H1 (cell line): ENCODE measurements around the gene CYYR1. TPM values are rescaled to one million over a fixed set of nuclear protein-coding genes. Genes with fewer than 3 reads are reported as not detected.

Experiments used
- CTCF ChIA-PET: fragments of 300-600 bp; sonication (Branson Sonifier 250); formaldehyde crosslinking; loops from one replicate; lab custom pipeline; 2021; ENCODE audit not compliant: partially characterized antibody; lab: Charles Lee
- POLR2A ChIA-PET: fragments of 300-600 bp; sonication (Branson Sonifier 250); formaldehyde crosslinking; loops from one replicate; lab custom pipeline; 2021; ENCODE audit warnings: inconsistent platforms; ENCODE audit not compliant: partially characterized antibody; lab: Charles Lee
- DNase-seq, 2 experiments: peaks; one replicate each; pipeline versions ENCODE4 v3.0.0 to v3.0.0-alpha.2; 2010 to 2022; ENCODE audit warnings: low spot score in 2 of 2, low read depth in 1 of 2, mixed read lengths in 1 of 2
- FAIRE-seq: peaks from 2 replicates; lab custom pipeline; 2011; peaks lifted over from hg19 to GRCh38; lab: Jason Lieb, UNC
- H2AFZ ChIP-seq: 2 replicates; pipeline ENCODE4 v1.8.1; 2012; ENCODE audit warnings: low read length, inconsistent platforms
- H2AK5ac ChIP-seq: 2 replicates; pipeline ENCODE4 v1.6.1; 2013; ENCODE audit warnings: low read depth, low read length
- H2BK120ac ChIP-seq: replicated peaks from 2 replicates; pipeline ENCODE3; 2013; ENCODE audit warnings: low read depth, low read length, inconsistent platforms
- H2BK12ac ChIP-seq: 2 replicates; pipeline ENCODE4 v1.6.1; 2013; ENCODE audit warnings: low read depth, low read length
- H2BK15ac ChIP-seq: 2 replicates; pipeline ENCODE4 v1.6.1; 2013; ENCODE audit warnings: low read length
- H2BK20ac ChIP-seq: 2 replicates; pipeline ENCODE4 v1.6.1; 2013; ENCODE audit warnings: low read length
- H2BK5ac ChIP-seq: 2 replicates; pipeline ENCODE4 v1.6.1; 2013; ENCODE audit warnings: low read depth, low read length
- H3K14ac ChIP-seq: 2 replicates; pipeline ENCODE4 v1.6.1; 2013; ENCODE audit warnings: inconsistent platforms; ENCODE audit not compliant: insufficient read length
- H3K18ac ChIP-seq: 2 replicates; pipeline ENCODE4 v1.6.1; 2013; ENCODE audit warnings: low read length; ENCODE audit errors: extremely low read depth
- H3K23ac ChIP-seq: 2 replicates; pipeline ENCODE4 v1.6.1; 2013; ENCODE audit warnings: inconsistent platforms; ENCODE audit not compliant: insufficient read length
- H3K23me2 ChIP-seq: 2 replicates; pipeline ENCODE4 v1.6.1; 2013; ENCODE audit warnings: low read depth, low read length
- H3K27ac ChIP-seq: 2 replicates; pipeline ENCODE4 v1.6.1; 2011; ENCODE audit warnings: low read depth, low read length, inconsistent platforms
- H3K27me3 ChIP-seq, 4 experiments: replicated peaks in 1 of 4; 1 replicate in 1 of 4; 2 replicates in 3 of 4; pipeline versions ENCODE4 v1.6.1 to v1.8.1; 2011 to 2013; ENCODE audit warnings: low read length in 3 of 4, mild to moderate bottlenecking in 3 of 4, inconsistent platforms in 2 of 4, mixed read lengths in 2 of 4, moderate library complexity in 1 of 4; ENCODE audit not compliant: control insufficient read depth in 3 of 4, insufficient read depth in 3 of 4; ENCODE audit errors: extremely low read depth in 1 of 4
- H3K36me3 ChIP-seq, 4 experiments: 2 replicates each; pipeline versions ENCODE4 v1.6.1 to v1.8.1; 2011 to 2013; ENCODE audit warnings: mild to moderate bottlenecking in 4 of 4, low read length in 3 of 4, moderate library complexity in 2 of 4, control low read depth in 1 of 4, inconsistent platforms in 1 of 4; ENCODE audit not compliant: insufficient read depth in 4 of 4, control insufficient read depth in 2 of 4
- H3K4ac ChIP-seq: replicated peaks from 2 replicates; pipeline ENCODE3; 2013; ENCODE audit warnings: low read length, low read depth, mixed read lengths, inconsistent platforms; ENCODE audit not compliant: insufficient read length
- H3K4me1 ChIP-seq, 4 experiments: replicated peaks in 1 of 4; 1 replicate in 1 of 4; 2 replicates in 3 of 4; pipeline versions ENCODE4 v1.6.1 to v1.8.1; 2011 to 2013; ENCODE audit warnings: low read length in 3 of 4, inconsistent platforms in 2 of 4, mixed read lengths in 1 of 4; ENCODE audit not compliant: insufficient read depth in 4 of 4, control insufficient read depth in 3 of 4
- H3K4me2 ChIP-seq, 2 experiments: 2 replicates each; pipeline versions ENCODE4 v1.6.1 to v1.8.1; 2011 to 2013; ENCODE audit warnings: low read depth in 2 of 2, low read length in 2 of 2, control low read depth in 1 of 2, inconsistent platforms in 1 of 2, mild to moderate bottlenecking in 1 of 2; ENCODE audit not compliant: insufficient read depth in 1 of 2
- H3K4me3 ChIP-seq, 4 experiments: fragments of 200-600, 300-600 bp in 1 of 4; sonication (generic), shearing (Covaris generic), sonication (Bioruptor Twin) in 1 of 4; 2 replicates each; pipeline versions ENCODE4 v1.5.1 to v1.8.1; 2011 to 2016; ENCODE audit warnings: low read length in 4 of 4, low read depth in 3 of 4, control low read depth in 2 of 4, inconsistent platforms in 2 of 4, mild to moderate bottlenecking in 2 of 4, mixed read lengths in 1 of 4, moderate library complexity in 1 of 4; ENCODE audit not compliant: insufficient read depth in 2 of 4; ENCODE audit errors: extremely low read depth in 1 of 4
- H3K56ac ChIP-seq: replicated peaks from 2 replicates; pipeline ENCODE3; 2013; ENCODE audit warnings: low read depth, mild to moderate bottlenecking, mixed read lengths, low read length, inconsistent platforms; ENCODE audit not compliant: insufficient read length
- H3K79me1 ChIP-seq: 2 replicates; pipeline ENCODE4 v1.6.1; 2013; ENCODE audit warnings: low read depth, low read length, control low read depth
- H3K79me2 ChIP-seq, 2 experiments: 2 replicates each; pipeline versions ENCODE4 v1.6.1 to v1.8.1; 2012 to 2013; ENCODE audit warnings: low read length in 2 of 2, mild to moderate bottlenecking in 2 of 2, inconsistent platforms in 1 of 2; ENCODE audit not compliant: insufficient read depth in 2 of 2, control insufficient read depth in 1 of 2
- H3K9ac ChIP-seq, 4 experiments: replicated peaks in 1 of 4; 1 replicate in 1 of 4; 2 replicates in 3 of 4; pipeline versions ENCODE4 v1.6.1 to v1.8.1; 2011 to 2013; ENCODE audit warnings: low read depth in 3 of 4, low read length in 3 of 4, control low read depth in 2 of 4, mild to moderate bottlenecking in 2 of 4, moderate library complexity in 2 of 4, inconsistent platforms in 1 of 4; ENCODE audit errors: extremely low read depth in 1 of 4
- H3K9me3 ChIP-seq, 2 experiments: 2 replicates each; pipeline versions ENCODE4 v1.6.1 to v1.8.1; 2012 to 2013; ENCODE audit warnings: mild to moderate bottlenecking in 2 of 2, moderate library complexity in 2 of 2, control low read depth in 1 of 2, inconsistent platforms in 1 of 2, low read depth in 1 of 2, low read length in 1 of 2, mixed read lengths in 1 of 2; ENCODE audit not compliant: insufficient read depth in 2 of 2
- H4K20me1 ChIP-seq, 2 experiments: replicated peaks in 1 of 2; 2 replicates each; pipeline versions ENCODE3 to v1.8.1; 2011 to 2013; ENCODE audit warnings: inconsistent platforms in 2 of 2, low read length in 2 of 2, mild to moderate bottlenecking in 1 of 2; ENCODE audit not compliant: insufficient read depth in 2 of 2, control insufficient read depth in 1 of 2
- H4K5ac ChIP-seq: 2 replicates; pipeline ENCODE4 v1.6.1; 2013; ENCODE audit warnings: low read length, low read depth, mixed read lengths, inconsistent platforms; ENCODE audit not compliant: insufficient read length
- H4K8ac ChIP-seq: 2 replicates; pipeline ENCODE4 v1.8.0; 2013; ENCODE audit warnings: mild to moderate bottlenecking, moderate library complexity, low read length, inconsistent platforms; ENCODE audit not compliant: insufficient read depth; ENCODE audit errors: extremely low read depth
- H4K91ac ChIP-seq: replicated peaks from 2 replicates; pipeline ENCODE3; 2013; ENCODE audit warnings: low read length, mixed read lengths, inconsistent platforms; ENCODE audit not compliant: insufficient read length
- BACH1 ChIP-seq: IDR thresholded peaks from 2 replicates; pipeline ENCODE4 v1.6.1; 2012; ENCODE audit warnings: low read length, improper control_type of control experiment
- CEBPB ChIP-seq: IDR thresholded peaks from 2 replicates; pipeline ENCODE4 v1.6.1; 2012; ENCODE audit warnings: low read depth, low read length
- EGR1 ChIP-seq: IDR thresholded peaks from 2 replicates; pipeline ENCODE4 v1.6.1; 2011; ENCODE audit warnings: low read depth, low read length, borderline replicate concordance
- GTF2F1 ChIP-seq: IDR thresholded peaks from 2 replicates; pipeline ENCODE4 v1.6.1; 2012; ENCODE audit warnings: low read depth, low read length, improper control_type of control experiment, borderline replicate concordance
- KDM4A ChIP-seq: IDR thresholded peaks from one replicate; pipeline ENCODE4 v1.7.1; 2012; ENCODE audit warnings: low read depth, mild to moderate bottlenecking, moderate library complexity, low read length, inconsistent platforms; ENCODE audit not compliant: severe bottlenecking
- KDM5A ChIP-seq: fragments of 200-600 bp; IDR thresholded peaks from 2 replicates; pipeline ENCODE4 v1.7.1; 2012; ENCODE audit warnings: mild to moderate bottlenecking, low read length, inconsistent platforms, mixed read lengths
- RNF2 ChIP-seq: fragments of 200-900, 300-1000 bp; sonication (generic); IDR thresholded peaks from 2 replicates; pipeline ENCODE4 v1.7.1; 2016; ENCODE audit warnings: borderline replicate concordance, low read depth, mild to moderate bottlenecking, antibody characterized with exemption, low read length; ENCODE audit not compliant: poor library complexity, severe bottlenecking; ENCODE audit errors: missing control alignments
- SIX5 ChIP-seq: IDR thresholded peaks from 2 replicates; pipeline ENCODE4 v1.6.1; 2011; ENCODE audit warnings: mild to moderate bottlenecking, low read depth, low read length
- SRF ChIP-seq: IDR thresholded peaks from 2 replicates; pipeline ENCODE4 v1.6.1; 2011; ENCODE audit warnings: mild to moderate bottlenecking, low read depth, low read length, moderate library complexity
- TAF1 ChIP-seq: IDR thresholded peaks from 2 replicates; pipeline ENCODE4 v1.6.1; 2011; ENCODE audit warnings: mild to moderate bottlenecking, low read depth, low read length
- TCF12 ChIP-seq: IDR thresholded peaks from 2 replicates; pipeline ENCODE4 v1.6.1; 2011; ENCODE audit warnings: low read depth, mild to moderate bottlenecking, low read length
- WGBS, 2 experiments: shearing (Covaris generic) in 1 of 2; methylation state at CpG; one replicate each; pipeline versions ENCODE4 v1.1.6 to v1.1.7; 2013 to 2015; ENCODE audit warnings: low lambda C conversion rate in 2 of 2, mixed read lengths in 2 of 2, inconsistent platforms in 1 of 2, low coverage in 1 of 2, missing lambda C conversion rate in 1 of 2; ENCODE audit not compliant: insufficient replicate concordance in 2 of 2, insufficient coverage in 1 of 2, insufficient read length in 1 of 2; ENCODE audit errors: extremely low coverage in 1 of 2, missing lambda C conversion rate in 1 of 2; 5-methylcytosine and 5-hydroxymethylcytosine counted together
- polyA plus RNA-seq, 7 experiments: library from polyadenylated mRNA; depleted of rRNA in 3 of 7; stranded (reverse) in 5 of 7; unstranded in 2 of 7; fragments of >200 nt in 5 of 7; fragments of 200-250 nt in 2 of 7; gene quantifications; 1 replicate in 5 of 7; 2 replicates in 1 of 7; 4 replicates in 1 of 7; pipeline versions ENCODE4 v1.2.1 to v1.2.3, GENCODE V29; 2011 to 2013; ENCODE audit warnings: missing spikeins in 2 of 7, mixed read lengths in 2 of 7
- total RNA-seq: library from RNA; stranded (reverse); fragmentation: NEBNext Ultra II Directional; extraction: Animal tissue kit (Norgen Biotek cat#: 25700); gene quantifications from 2 replicates; pipeline ENCODE4 v1.2.1, GENCODE V29; 2021
- TF ChIP-seq, protein P1 (sequence below): IDR thresholded peaks from 2 replicates; pipeline ENCODE4 v1.6.1; 2011; ENCODE audit warnings: low read length, improper control_type of control experiment
- TF ChIP-seq, protein P2 (sequence below): IDR thresholded peaks from 2 replicates; pipeline ENCODE4 v1.6.1; 2012; ENCODE audit warnings: inconsistent platforms

The CYYR1 gene
- total and polyA plus RNA-seq, 2 of the 8 experiments (the other 6 are each of a cell fraction or from before 2014, with no cell fraction given) = 12.2 to 37.9 TPM

DNA sequence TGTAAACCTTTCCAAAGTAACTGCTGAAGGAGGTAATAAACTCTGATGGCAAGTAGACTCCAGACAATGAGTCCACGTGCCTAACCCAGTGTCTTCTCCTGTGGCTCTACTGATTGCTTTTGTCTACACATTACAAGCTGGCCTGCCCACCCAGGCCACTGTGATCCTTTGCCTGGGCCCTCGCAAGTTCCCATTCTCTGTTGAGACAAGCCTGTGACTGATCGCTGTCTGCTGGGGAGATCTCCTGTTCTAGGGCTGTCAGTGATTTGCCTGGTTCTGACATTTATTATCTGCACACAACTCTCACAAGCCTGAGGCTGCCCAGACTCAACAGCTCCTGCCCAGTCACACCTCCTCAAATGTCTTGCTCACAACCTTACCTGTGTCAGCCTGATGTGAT, 81.4 kb downstream of the CYYR1 start:
- Histone ChIP-seq H3K4ac (no peak overlapping the region), H3K23me2 (no peaks in the 10 kb centered on the region; the same call in 1 of the 2 replicates), H2AFZ (no peak overlapping the region), H3K36me3 (no peaks in the 10 kb centered on the region), H3K4me3 (no peak overlapping the region), H3K14ac (no peak overlapping the region), H3K27me3 (no peaks in the 10 kb centered on the region), H2BK5ac (peak overlapping the region; percentile 63; the same call in 1 of the 2 replicates), H3K79me2 (no peaks in the 10 kb centered on the region; a peak in 1 of 4 replicates), H2BK15ac (no peak overlapping the region), H3K4me2 (no peak overlapping the region), H2BK12ac (no peak overlapping the region), H3K27ac (no peak overlapping the region), H3K23ac (no peak overlapping the region), H4K5ac (no peak overlapping the region), H3K56ac (no peak overlapping the region), H3K9me3 (peaks cover 0 to 2% of the 10 kb centered on the region in 2 experiments; a peak in 2 of 4 replicates), H4K91ac (no peak overlapping the region), H3K18ac (no peak overlapping the region), H3K9ac (no peak overlapping the region), H3K4me1 (peaks cover 0 to 8% (median 4%) of the 10 kb centered on the region in 4 experiments; a peak in 2 of 7 replicates), H3K79me1 (no peaks in the 10 kb centered on the region), H2AK5ac (no peak overlapping the region), H2BK120ac (no peak overlapping the region), H4K8ac (no peak overlapping the region), H2BK20ac (no peak overlapping the region), H4K20me1 (no peaks in the 10 kb centered on the region)
- 87% methylated on average over 3 of the region's 3 CpGs; no CpG with 5 or more reads in 1 of the 2 experiments for WGBS, 2 experiments
- ChIA-PET CTCF (interaction anchor here (0.7 to 1.5 kb wide), 5 partner anchors 11 to 238 kb away, joined by 3 to 4 read pairs (median 3); no protein-coding TSS in a partner anchor), POLR2A (interaction anchor here (1.1 kb wide), 1 partner anchor 13 kb away, joined by 4 read pairs; no protein-coding TSS in a partner anchor)
- DNase-seq (no peak), FAIRE-seq (no peak)
- no peak for TF ChIP-seq TAF1
- no peak for TF ChIP-seq KDM5A
- TF ChIP-seq, protein P1, sequence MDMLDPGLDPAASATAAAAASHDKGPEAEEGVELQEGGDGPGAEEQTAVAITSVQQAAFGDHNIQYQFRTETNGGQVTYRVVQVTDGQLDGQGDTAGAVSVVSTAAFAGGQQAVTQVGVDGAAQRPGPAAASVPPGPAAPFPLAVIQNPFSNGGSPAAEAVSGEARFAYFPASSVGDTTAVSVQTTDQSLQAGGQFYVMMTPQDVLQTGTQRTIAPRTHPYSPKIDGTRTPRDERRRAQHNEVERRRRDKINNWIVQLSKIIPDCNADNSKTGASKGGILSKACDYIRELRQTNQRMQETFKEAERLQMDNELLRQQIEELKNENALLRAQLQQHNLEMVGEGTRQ = no peak
- no peak for TF ChIP-seq SIX5
- no peak for TF ChIP-seq CEBPB
- no peak for TF ChIP-seq BACH1
- no peak for TF ChIP-seq GTF2F1
- no peak for TF ChIP-seq KDM4A
- TF ChIP-seq TCF12 = no peak
- TF ChIP-seq SRF = no peak
- TF ChIP-seq RNF2 = no peak
- TF ChIP-seq, protein P2, sequence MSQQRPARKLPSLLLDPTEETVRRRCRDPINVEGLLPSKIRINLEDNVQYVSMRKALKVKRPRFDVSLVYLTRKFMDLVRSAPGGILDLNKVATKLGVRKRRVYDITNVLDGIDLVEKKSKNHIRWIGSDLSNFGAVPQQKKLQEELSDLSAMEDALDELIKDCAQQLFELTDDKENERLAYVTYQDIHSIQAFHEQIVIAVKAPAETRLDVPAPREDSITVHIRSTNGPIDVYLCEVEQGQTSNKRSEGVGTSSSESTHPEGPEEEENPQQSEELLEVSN = no peak
- no peak for TF ChIP-seq EGR1
